ENCODE results near the gene HYAL2. TPM values are rescaled to one million over a fixed set of nuclear protein-coding genes. Genes with fewer than 3 reads are reported as not detected.

Gene HYAL2
- polyA plus RNA-seq, 3 donors: 18.3 to 25.8 (median 18.9) TPM

DNA sequence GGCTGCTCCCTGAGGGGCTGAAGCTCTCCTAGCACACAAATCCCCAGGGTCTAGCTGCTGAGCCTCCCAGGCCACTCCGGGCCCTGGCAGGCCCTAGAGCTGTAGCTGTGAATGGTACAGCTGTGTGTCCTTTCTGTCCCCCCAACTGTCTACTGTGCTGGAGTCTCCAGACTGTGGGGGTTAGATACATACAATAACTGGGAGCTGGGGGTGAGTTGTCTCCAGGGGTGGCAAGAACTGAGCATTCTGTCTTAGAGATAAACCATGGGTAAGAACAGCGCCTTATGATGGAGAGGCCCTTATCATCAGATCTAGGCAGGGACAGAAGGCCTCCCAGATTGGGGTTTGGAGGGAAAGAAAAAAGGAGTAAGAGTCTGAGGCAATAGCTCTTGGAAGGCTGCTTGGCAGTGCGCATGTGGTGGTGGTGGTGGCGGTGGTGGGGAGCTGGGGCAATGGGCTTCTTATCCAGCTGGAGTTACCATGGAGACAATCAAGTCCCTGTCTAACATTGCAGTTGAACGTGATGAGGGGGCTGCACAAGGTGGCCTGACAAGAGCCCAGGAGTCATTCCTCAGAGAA is 31.7 kb upstream of the HYAL2 start:
- H3K36me3 ChIP-seq (replicated peaks in 1 of 2; ENCODE audit: control insufficient read depth in 1 of 2, insufficient read depth in 2 of 2, low read length in 2 of 2): peaks cover 44 to 56% of the 10 kb centered on the region in 2 donors
- peaks cover 60 to 71% of the 10 kb centered on the region in 2 donors for H3K4me1 ChIP-seq (ENCODE audit: control insufficient read depth in 1 of 2, insufficient read depth in 2 of 2, low read length in 2 of 2)
- no peak overlapping the region for H3K4me3 ChIP-seq (replicated peaks in 1 of 3; ENCODE audit: low read depth in 2 of 3, low read length in 3 of 3)
- no peak overlapping the region for H2AFZ ChIP-seq (ENCODE audit: insufficient read depth, low read depth, low read length, poor library complexity, severe bottlenecking)
- H3K9me3 ChIP-seq (replicated peaks in 1 of 2; ENCODE audit: control insufficient read depth in 1 of 2, insufficient read depth in 1 of 2, low read length in 2 of 2): no peaks in the 10 kb centered on the region
- no peak overlapping the region for H3K4me2 ChIP-seq (replicated peaks; ENCODE audit: extremely low read depth, low read length, poor library complexity, severe bottlenecking)
- Mint-ChIP-seq H3K36me3 (peaks cover 28 to 50% of the 10 kb centered on the region in 2 donors), H3K27ac (peak overlapping the region in 3 of 7 donors; percentile 30 to 53 (median 42)), H3K27me3 (ENCODE audit: low read depth in 3 of 3) (peaks cover 0 to 2% (median 0%) of the 10 kb centered on the region in 3 donors), H3K9me3 (no peaks in the 10 kb centered on the region), H3K4me3 (no peak overlapping the region), H3K4me1 (peaks cover 64% of the 10 kb centered on the region)
- TF ChIP-seq, protein P1, sequence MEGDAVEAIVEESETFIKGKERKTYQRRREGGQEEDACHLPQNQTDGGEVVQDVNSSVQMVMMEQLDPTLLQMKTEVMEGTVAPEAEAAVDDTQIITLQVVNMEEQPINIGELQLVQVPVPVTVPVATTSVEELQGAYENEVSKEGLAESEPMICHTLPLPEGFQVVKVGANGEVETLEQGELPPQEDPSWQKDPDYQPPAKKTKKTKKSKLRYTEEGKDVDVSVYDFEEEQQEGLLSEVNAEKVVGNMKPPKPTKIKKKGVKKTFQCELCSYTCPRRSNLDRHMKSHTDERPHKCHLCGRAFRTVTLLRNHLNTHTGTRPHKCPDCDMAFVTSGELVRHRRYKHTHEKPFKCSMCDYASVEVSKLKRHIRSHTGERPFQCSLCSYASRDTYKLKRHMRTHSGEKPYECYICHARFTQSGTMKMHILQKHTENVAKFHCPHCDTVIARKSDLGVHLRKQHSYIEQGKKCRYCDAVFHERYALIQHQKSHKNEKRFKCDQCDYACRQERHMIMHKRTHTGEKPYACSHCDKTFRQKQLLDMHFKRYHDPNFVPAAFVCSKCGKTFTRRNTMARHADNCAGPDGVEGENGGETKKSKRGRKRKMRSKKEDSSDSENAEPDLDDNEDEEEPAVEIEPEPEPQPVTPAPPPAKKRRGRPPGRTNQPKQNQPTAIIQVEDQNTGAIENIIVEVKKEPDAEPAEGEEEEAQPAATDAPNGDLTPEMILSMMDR (IDR thresholded peaks at IDR 0.05): no peak
- 89% methylated on average over 4 of the region's 5 CpGs for WGBS (ENCODE audit: insufficient coverage)
- no peak for DNase-seq
- no peaks in the 10 kb centered on the region for H3K27me3 ChIP-seq (ENCODE audit: control insufficient read depth in 2 of 2, insufficient read depth in 2 of 2, low read length in 2 of 2)
- intact Hi-C loops (cut with micrococcal nuclease): loop anchor here (5.0 to 10.0 kb wide), 3 partner anchors 258 to 1041 kb away; partner anchors contain the start of genes CISH (in 1 of the 2), MON1A (in 1 of the 2) and RBM15B (in 1 of the 2)
- peaks cover 85% of the 10 kb centered on the region for H3K79me2 ChIP-seq (ENCODE audit: insufficient read depth, low read length)
- no peak overlapping the region for H3K27ac ChIP-seq (ENCODE audit: low read depth in 1 of 2, low read length in 2 of 2)
- peaks cover 82% of the 10 kb centered on the region for H4K20me1 ChIP-seq (ENCODE audit: insufficient read depth, low read length)
- H3K9ac ChIP-seq (ENCODE audit: insufficient read depth, low read length, poor library complexity, severe bottlenecking): no peak overlapping the region

DNA sequence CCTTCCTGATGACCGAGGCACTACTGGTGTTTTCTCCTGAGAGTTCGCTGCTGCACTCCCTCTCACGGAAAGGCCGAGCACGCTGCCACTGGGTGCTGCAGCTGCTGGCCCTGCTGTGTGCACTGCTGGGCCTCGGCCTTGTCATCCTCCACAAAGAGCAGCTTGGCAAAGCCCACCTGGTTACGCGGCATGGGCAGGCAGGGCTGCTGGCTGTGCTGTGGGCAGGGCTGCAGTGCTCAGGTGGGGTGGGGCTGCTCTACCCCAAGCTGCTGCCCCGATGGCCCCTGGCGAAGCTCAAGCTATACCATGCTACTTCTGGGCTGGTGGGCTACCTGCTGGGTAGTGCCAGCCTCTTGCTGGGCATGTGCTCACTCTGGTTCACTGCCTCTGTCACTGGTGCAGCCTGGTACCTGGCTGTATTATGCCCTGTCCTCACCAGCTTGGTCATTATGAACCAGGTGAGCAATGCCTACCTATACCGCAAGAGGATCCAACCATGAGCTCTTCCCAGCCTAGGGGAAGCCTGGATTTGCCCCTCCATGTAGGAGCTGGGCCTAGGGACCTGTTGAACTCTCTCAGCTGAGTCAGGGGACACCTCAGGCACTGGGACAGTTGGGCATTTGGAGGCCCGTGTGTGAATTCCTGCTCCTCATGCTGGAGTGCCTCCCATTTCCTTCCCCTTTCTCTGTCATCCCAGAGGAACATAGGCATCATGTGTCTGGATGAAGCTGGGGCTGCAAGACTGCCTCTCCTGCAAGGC is 30.9 kb upstream of the HYAL2 start:
- peaks cover 67% of the 10 kb centered on the region for H3K4me1 Mint-ChIP-seq
- H3K79me2 ChIP-seq (ENCODE audit: insufficient read depth, low read length): peaks cover 85% of the 10 kb centered on the region
- no peak for DNase-seq
- H3K9ac ChIP-seq (ENCODE audit: insufficient read depth, low read length, poor library complexity, severe bottlenecking): no peak overlapping the region
- H3K4me3 Mint-ChIP-seq: peak overlapping the region in 1 of 2 donors; percentile 43
- intact Hi-C loops (cut with micrococcal nuclease): loop anchor here (5.0 to 10.0 kb wide), 3 partner anchors 259 to 1041 kb away; partner anchors contain the start of genes CISH (in 1 of the 2), MON1A (in 1 of the 2) and RBM15B (in 1 of the 2)
- no peaks in the 10 kb centered on the region for H3K9me3 ChIP-seq (replicated peaks in 1 of 2; ENCODE audit: control insufficient read depth in 1 of 2, insufficient read depth in 1 of 2, low read length in 2 of 2)
- TF ChIP-seq, protein P1 (IDR thresholded peaks at IDR 0.05): no peak
- H3K9me3 Mint-ChIP-seq: no peaks in the 10 kb centered on the region
- H3K27ac ChIP-seq (ENCODE audit: low read depth in 1 of 2, low read length in 2 of 2): peak overlapping the region; percentile 28 to 44
- 88% methylated on average over 10 of the region's 12 CpGs for WGBS (ENCODE audit: insufficient coverage)
- H3K4me2 ChIP-seq (replicated peaks; ENCODE audit: extremely low read depth, low read length, poor library complexity, severe bottlenecking): no peak overlapping the region
- H3K36me3 ChIP-seq (replicated peaks in 1 of 2; ENCODE audit: control insufficient read depth in 1 of 2, insufficient read depth in 2 of 2, low read length in 2 of 2): peaks cover 47 to 64% of the 10 kb centered on the region in 2 donors
- no peak overlapping the region for H2AFZ ChIP-seq (ENCODE audit: insufficient read depth, low read depth, low read length, poor library complexity, severe bottlenecking)
- no peaks in the 10 kb centered on the region for H3K27me3 ChIP-seq (ENCODE audit: control insufficient read depth in 2 of 2, insufficient read depth in 2 of 2, low read length in 2 of 2)
- H4K20me1 ChIP-seq (ENCODE audit: insufficient read depth, low read length): peaks cover 75% of the 10 kb centered on the region
- H3K36me3 Mint-ChIP-seq: peaks cover 33 to 54% of the 10 kb centered on the region in 2 donors
- peaks cover 0 to 1% (median 0%) of the 10 kb centered on the region in 3 donors for H3K27me3 Mint-ChIP-seq (ENCODE audit: low read depth in 3 of 3)
- H3K27ac Mint-ChIP-seq: peak overlapping the region in 6 of 7 donors; percentile 9 to 71 (median 26)
- peaks cover 52 to 66% of the 10 kb centered on the region in 2 donors for H3K4me1 ChIP-seq (ENCODE audit: control insufficient read depth in 1 of 2, insufficient read depth in 2 of 2, low read length in 2 of 2)
- H3K4me3 ChIP-seq (replicated peaks in 1 of 3; ENCODE audit: low read depth in 2 of 3, low read length in 3 of 3): no peak overlapping the region

All from CD14-positive monocyte (primary cell).